Lung (tissue), 12 donors: ENCODE results near the gene CCDC85C. TPM values are rescaled to one million over a fixed set of nuclear protein-coding genes. Genes with fewer than 3 reads are reported as not detected.

Source experiments
- ATAC-seq: fragments of 200-7000 bp; cut with Tn5 transposase; one replicate; pipeline ENCODE4 v1.9.1; 2020; ENCODE audit warnings: moderate number of reproducible peaks; ENCODE audit not compliant: insufficient read depth, low FRiP score
- DNase-seq, 3 donors: peaks; one replicate each; pipeline ENCODE4 v3.0.0-alpha.2; 2013 to 2017
- H3K27ac ChIP-seq, 2 donors: one replicate each; pipeline ENCODE4 v1.5.1; 2013; ENCODE audit warnings: mild to moderate bottlenecking in 2 of 2, moderate library complexity in 2 of 2, control low read depth in 1 of 2, inconsistent platforms in 1 of 2, low read depth in 1 of 2, low read length in 1 of 2
- H3K27me3 ChIP-seq, 3 donors: one replicate each; pipeline ENCODE4 v1.5.1; 2013; ENCODE audit warnings: low read length in 2 of 3; ENCODE audit not compliant: control insufficient read depth in 3 of 3, insufficient read depth in 3 of 3
- H3K36me3 ChIP-seq, 4 donors: one replicate each; pipeline ENCODE4 v1.5.1; 2013; ENCODE audit warnings: low read length in 4 of 4, mild to moderate bottlenecking in 1 of 4, moderate library complexity in 1 of 4; ENCODE audit not compliant: control insufficient read depth in 4 of 4, insufficient read depth in 4 of 4
- H3K4me1 ChIP-seq, 5 donors: one replicate each; pipeline ENCODE4 v1.5.1; 2013; ENCODE audit warnings: low read length in 5 of 5, mild to moderate bottlenecking in 2 of 5, moderate library complexity in 1 of 5; ENCODE audit not compliant: control insufficient read depth in 5 of 5, insufficient read depth in 5 of 5
- H3K4me3 ChIP-seq: one replicate; pipeline ENCODE4 v1.5.1; 2013; ENCODE audit warnings: mild to moderate bottlenecking, control low read depth, moderate library complexity
- H3K9ac ChIP-seq, 2 donors: one replicate each; pipeline ENCODE4 v1.5.1; 2013; ENCODE audit warnings: low read length in 2 of 2, control low read depth in 1 of 2; ENCODE audit not compliant: insufficient read depth in 1 of 2
- H3K9me3 ChIP-seq, 4 donors: one replicate each; pipeline ENCODE4 v1.5.1; 2013; ENCODE audit warnings: low read length in 3 of 4, mild to moderate bottlenecking in 1 of 4, moderate library complexity in 1 of 4; ENCODE audit not compliant: control insufficient read depth in 4 of 4, insufficient read depth in 3 of 4
- WGBS, 2 donors: extraction: QIAGEN DNeasy Blood & Tissue Kit; methylation state at CpG; one replicate each; pipeline ENCODE4 v1.1.7; 2013; 5-methylcytosine and 5-hydroxymethylcytosine counted together
- polyA plus RNA-seq, 2 donors: library from polyadenylated mRNA; stranded (reverse); fragments of 200-250 nt; gene quantifications; one replicate each; pipeline ENCODE4 v1.2.1, GENCODE V29; 2013
- total RNA-seq, 2 donors: library from RNA; depleted of rRNA in 1 of 2; stranded (reverse); fragments of >200 nt in 1 of 2; gene quantifications; one replicate each; pipeline ENCODE4 v1.2.1, GENCODE V29; 2014 to 2021
- TF ChIP-seq, protein P1 (sequence below): IDR thresholded peaks from 2 replicates; pipeline ENCODE4 v1.5.1; 2012; ENCODE audit warnings: mild to moderate bottlenecking; ENCODE audit errors: control extremely low read depth, extremely low read depth
- donor health status: control.
- donor health status: control.
- donor health status: Bipolar disorder and iron deficiency.
- donor health status: healthy.
- donor health status: DM: yes; HTN: yes; CAD: no.

Gene CCDC85C
- total and polyA plus RNA-seq, 4 donors = 2.8 to 19.8 (median 17.6) TPM

DNA sequence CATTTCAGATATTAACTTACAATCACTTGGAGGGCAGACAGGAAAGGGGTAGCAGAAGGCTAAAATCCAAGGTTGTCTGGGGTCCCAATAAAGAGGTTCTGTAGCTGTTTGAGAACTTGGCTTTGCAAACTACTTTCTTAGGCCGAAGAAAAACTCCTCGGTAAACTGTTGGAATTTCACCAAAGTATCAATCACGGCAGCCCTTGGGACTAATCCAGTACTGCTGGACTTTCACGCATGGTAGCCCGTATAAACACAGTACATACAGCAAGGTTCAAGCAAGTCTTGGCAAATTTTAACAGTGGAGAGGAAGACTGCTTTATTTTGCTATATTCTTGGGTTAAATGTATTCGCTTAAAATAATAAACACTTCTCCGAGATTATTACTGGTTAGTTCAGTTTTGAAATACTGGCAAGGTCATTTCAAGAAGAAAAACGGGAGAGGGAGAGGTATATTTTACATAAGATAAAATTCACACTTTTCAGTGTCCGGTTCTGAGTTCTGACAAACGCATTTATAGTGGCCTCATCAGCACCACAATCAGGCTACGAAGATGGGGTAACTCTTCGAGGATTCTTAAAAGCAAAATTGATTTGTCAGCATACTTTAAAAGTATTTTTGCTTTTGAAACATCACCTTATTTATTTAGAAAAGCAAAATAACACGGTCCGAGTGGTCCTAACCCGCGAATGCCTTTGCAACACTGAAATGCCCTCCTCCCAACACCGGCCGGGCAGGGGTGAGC is 124.7 kb downstream of the CCDC85C start:
- Histone ChIP-seq H3K27me3 (no peaks in the 10 kb centered on the region), H3K4me1 (peaks cover 5 to 27% (median 16%) of the 10 kb centered on the region in 5 donors), H3K4me3 (peak overlapping the region; percentile 69), H3K36me3 (peaks cover 0 to 2% (median 0%) of the 10 kb centered on the region in 4 donors), H3K9me3 (no peaks in the 10 kb centered on the region), H3K27ac (peak overlapping the region; percentile 86 to 98), H3K9ac (peak overlapping the region in 1 of 2 donors; percentile 70)
- TF ChIP-seq, protein P1, sequence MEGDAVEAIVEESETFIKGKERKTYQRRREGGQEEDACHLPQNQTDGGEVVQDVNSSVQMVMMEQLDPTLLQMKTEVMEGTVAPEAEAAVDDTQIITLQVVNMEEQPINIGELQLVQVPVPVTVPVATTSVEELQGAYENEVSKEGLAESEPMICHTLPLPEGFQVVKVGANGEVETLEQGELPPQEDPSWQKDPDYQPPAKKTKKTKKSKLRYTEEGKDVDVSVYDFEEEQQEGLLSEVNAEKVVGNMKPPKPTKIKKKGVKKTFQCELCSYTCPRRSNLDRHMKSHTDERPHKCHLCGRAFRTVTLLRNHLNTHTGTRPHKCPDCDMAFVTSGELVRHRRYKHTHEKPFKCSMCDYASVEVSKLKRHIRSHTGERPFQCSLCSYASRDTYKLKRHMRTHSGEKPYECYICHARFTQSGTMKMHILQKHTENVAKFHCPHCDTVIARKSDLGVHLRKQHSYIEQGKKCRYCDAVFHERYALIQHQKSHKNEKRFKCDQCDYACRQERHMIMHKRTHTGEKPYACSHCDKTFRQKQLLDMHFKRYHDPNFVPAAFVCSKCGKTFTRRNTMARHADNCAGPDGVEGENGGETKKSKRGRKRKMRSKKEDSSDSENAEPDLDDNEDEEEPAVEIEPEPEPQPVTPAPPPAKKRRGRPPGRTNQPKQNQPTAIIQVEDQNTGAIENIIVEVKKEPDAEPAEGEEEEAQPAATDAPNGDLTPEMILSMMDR = no peak
- ATAC-seq (no peak), DNase-seq (peak in 2 of 3 donors; percentile 6 to 8)
- 15 to 19% methylated on average over 18 of the region's 18 CpGs for WGBS, 2 donors

DNA sequence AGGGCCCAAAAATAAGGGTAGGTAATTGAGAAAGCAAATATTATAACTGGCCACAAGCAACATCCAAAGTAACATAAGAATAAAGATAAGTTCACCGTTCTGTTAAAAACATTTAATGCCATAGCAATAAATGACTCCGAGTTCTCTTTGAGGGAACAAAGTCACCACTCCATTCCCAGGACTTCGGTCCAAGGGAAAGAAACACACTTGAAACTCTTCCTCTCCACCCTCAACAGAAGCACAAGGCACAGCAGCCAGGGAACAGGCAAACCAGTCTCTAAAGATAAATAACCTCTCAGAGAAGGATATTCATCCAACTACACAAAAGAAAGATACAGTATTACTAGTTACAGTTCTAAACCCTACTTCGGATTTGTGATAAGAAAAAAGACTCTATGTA is 125.9 kb downstream of the CCDC85C start:
- WGBS, 2 donors = 75 to 82% methylated on average over 4 of the region's 4 CpGs
- peaks cover 0 to 2% (median 0%) of the 10 kb centered on the region in 4 donors for H3K36me3 ChIP-seq
- TF ChIP-seq, protein P1 = no peak
- no peak overlapping the region for H3K9ac ChIP-seq
- H3K4me1 ChIP-seq = peaks cover 6 to 27% (median 14%) of the 10 kb centered on the region in 5 donors
- ATAC-seq (no peak), DNase-seq (no peak)
- no peak overlapping the region for H3K4me3 ChIP-seq
- no peaks in the 10 kb centered on the region for H3K27me3 ChIP-seq
- no peaks in the 10 kb centered on the region for H3K9me3 ChIP-seq
- no peak overlapping the region for H3K27ac ChIP-seq

DNA sequence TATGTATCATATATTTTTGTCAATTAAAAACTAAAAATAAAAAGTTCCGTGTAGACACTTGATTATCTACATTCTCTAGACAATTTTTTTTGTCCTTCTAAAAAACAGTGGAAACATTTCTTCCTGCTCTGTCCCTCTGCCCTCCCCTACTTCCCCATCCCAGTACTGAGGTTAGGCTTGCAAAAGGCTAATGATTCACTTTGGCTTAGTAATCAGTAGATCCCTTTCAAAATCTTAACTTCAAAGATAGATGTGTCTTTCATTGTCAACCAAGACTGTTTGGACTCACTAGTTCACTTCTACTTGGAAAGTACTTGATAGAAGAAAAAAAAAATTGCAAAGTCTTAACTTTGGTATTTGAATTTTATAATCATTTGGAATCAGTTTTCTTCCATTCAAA is 127.1 kb downstream of the CCDC85C start:
- no peak for DNase-seq

More for the DNA sequence above, 127.1 kb downstream of the CCDC85C start:
- no peak overlapping the region for H3K9ac ChIP-seq
- H3K36me3 ChIP-seq = peaks cover 0 to 2% (median 0%) of the 10 kb centered on the region in 4 donors
- no peak overlapping the region for H3K27ac ChIP-seq
- no peaks in the 10 kb centered on the region for H3K27me3 ChIP-seq
- peaks cover 5 to 20% (median 15%) of the 10 kb centered on the region in 5 donors for H3K4me1 ChIP-seq
- 19 to 64% methylated on average over 1 of the region's 1 CpG for WGBS, 2 donors
- TF ChIP-seq, protein P1 = no peak
- no peaks in the 10 kb centered on the region for H3K9me3 ChIP-seq
- no peak overlapping the region for H3K4me3 ChIP-seq
- no peak for ATAC-seq
